CD8-positive, alpha-beta memory T cell (primary cell): ENCODE data around the gene ETV6. TPM values are rescaled to one million over a fixed set of nuclear protein-coding genes. Genes with fewer than 3 reads are reported as not detected.

Source experiments
- CTCF ChIA-PET: fragments of 350-600 bp; sonication (Branson Sonifier 250); formaldehyde crosslinking; loops from one replicate; lab custom pipeline; 2021; ENCODE audit warnings: antibody characterized with exemption; lab: Charles Lee
- POLR2A ChIA-PET: fragments of 350-600 bp; sonication (Branson Sonifier 250); formaldehyde crosslinking; loops from one replicate; lab custom pipeline; 2021; ENCODE audit warnings: antibody characterized with exemption; lab: Charles Lee
- DNase-seq, 5 donors: peaks; one replicate each; pipeline versions ENCODE4 v3.0.0 to v3.0.0-alpha.2; 2020 to 2022; ENCODE audit warnings: mixed read lengths in 1 of 5
- H3K27ac ChIP-seq: one replicate; pipeline ENCODE4 v1.7.0; 2013; ENCODE audit warnings: low read depth, mild to moderate bottlenecking, low read length, moderate library complexity
- H3K27me3 ChIP-seq: 2 replicates; pipeline ENCODE4 v1.7.0; 2013; ENCODE audit warnings: low read length, mild to moderate bottlenecking; ENCODE audit not compliant: insufficient read depth, poor library complexity, severe bottlenecking
- H3K36me3 ChIP-seq: 2 replicates; pipeline ENCODE4 v1.7.0; 2013; ENCODE audit warnings: mild to moderate bottlenecking, low read length, moderate library complexity; ENCODE audit not compliant: insufficient read depth
- H3K4me1 ChIP-seq: 2 replicates; pipeline ENCODE4 v1.7.0; 2013; ENCODE audit warnings: mild to moderate bottlenecking, low read length, moderate library complexity; ENCODE audit not compliant: insufficient read depth
- H3K4me3 ChIP-seq: 2 replicates; pipeline ENCODE4 v1.7.0; 2013; ENCODE audit warnings: mild to moderate bottlenecking, low read length
- H3K9me3 ChIP-seq: 2 replicates; pipeline ENCODE4 v1.7.0; 2013; ENCODE audit warnings: mild to moderate bottlenecking, low read length
- H3K27ac Mint-ChIP-seq, 8 donors: one replicate each; pipeline ENCODE4 v1.8.0; 2020 to 2021; ENCODE audit warnings: mixed read lengths in 8 of 8, mild to moderate bottlenecking in 6 of 8, inconsistent platforms in 3 of 8, moderate library complexity in 3 of 8
- H3K27me3 Mint-ChIP-seq, 2 donors: one replicate each; pipeline ENCODE4 v1.8.0; 2020 to 2021; ENCODE audit warnings: mixed read lengths in 2 of 2, mild to moderate bottlenecking in 1 of 2, moderate library complexity in 1 of 2
- H3K36me3 Mint-ChIP-seq, 3 donors: one replicate each; pipeline ENCODE4 v1.8.0; 2020 to 2021; ENCODE audit warnings: mixed read lengths in 3 of 3, inconsistent platforms in 1 of 3, mild to moderate bottlenecking in 1 of 3
- H3K4me1 Mint-ChIP-seq, 3 donors: one replicate each; pipeline ENCODE4 v1.8.0; 2020 to 2021; ENCODE audit warnings: mixed read lengths in 3 of 3, inconsistent platforms in 1 of 3, mild to moderate bottlenecking in 1 of 3
- H3K4me3 Mint-ChIP-seq, 7 donors: one replicate each; pipeline ENCODE4 v1.8.0; 2020 to 2021; ENCODE audit warnings: mixed read lengths in 7 of 7, mild to moderate bottlenecking in 6 of 7, moderate library complexity in 4 of 7, inconsistent platforms in 2 of 7
- H3K9me3 Mint-ChIP-seq, 5 donors: one replicate each; pipeline ENCODE4 v1.8.0; 2020 to 2022; ENCODE audit warnings: mixed read lengths in 5 of 5, mild to moderate bottlenecking in 3 of 5, moderate library complexity in 2 of 5, inconsistent platforms in 1 of 5
- polyA plus RNA-seq: library from polyadenylated mRNA; unstranded; fragments of 300-500 nt; fragmentation: Illumina TruSeq; gene quantifications from one replicate; pipeline ENCODE4 v1.2.3, GENCODE V29; 2021
- total RNA-seq, 2 experiments: library from RNA; stranded (reverse); gene quantifications; one replicate each; pipeline ENCODE4 v1.2.3, GENCODE V29; 2021

ETV6 gene
- total and polyA plus RNA-seq, 3 experiments from 2014 or later, result 6.0 to 51.5 (median 49.3) TPM

GRCh38 chr12:11662369-11662768 is 12.9 kb downstream of the ETV6 start:
- POLR2A ChIA-PET, result no interaction called here
- no peak for DNase-seq
- peaks cover 59 to 86% (median 77%) of the 10 kb centered on the region in 3 donors for H3K4me1 Mint-ChIP-seq
- Histone ChIP-seq H3K4me1 (peaks cover 14% of the 10 kb centered on the region), H3K36me3 (no peaks in the 10 kb centered on the region), H3K27me3 (no peaks in the 10 kb centered on the region), H3K27ac (no peak overlapping the region), H3K9me3 (no peaks in the 10 kb centered on the region), H3K4me3 (no peak overlapping the region)
- H3K4me3 Mint-ChIP-seq, result peak overlapping the region in 2 of 7 donors; percentile 17 to 34
- no peaks in the 10 kb centered on the region for H3K9me3 Mint-ChIP-seq
- CTCF ChIA-PET, result no interaction called here
- H3K27ac Mint-ChIP-seq, result peak overlapping the region in 3 of 8 donors; percentile 3 to 32 (median 12)
- H3K27me3 Mint-ChIP-seq, result peaks cover 0 to 2% of the 10 kb centered on the region in 2 donors
- H3K36me3 Mint-ChIP-seq, result peaks cover 0 to 15% (median 9%) of the 10 kb centered on the region in 3 donors

- Histone ChIP-seq H3K9me3 (no peaks in the 10 kb centered on the region), H3K36me3 (no peaks in the 10 kb centered on the region), H3K4me1 (peaks cover 14% of the 10 kb centered on the region), H3K27ac (no peak overlapping the region), H3K27me3 (no peaks in the 10 kb centered on the region), H3K4me3 (no peak overlapping the region)
- CTCF ChIA-PET, result interaction anchor here (1.4 kb wide), 1 partner anchor 81 kb away, joined by 3 read pairs; no protein-coding TSS in a partner anchor
- DNase-seq, result no peak
- H3K4me3 Mint-ChIP-seq, result no peak overlapping the region
- peaks cover 0 to 15% (median 9%) of the 10 kb centered on the region in 3 donors for H3K36me3 Mint-ChIP-seq
- H3K27me3 Mint-ChIP-seq, result peaks cover 0 to 2% of the 10 kb centered on the region in 2 donors
- POLR2A ChIA-PET, result no interaction called here
- H3K27ac Mint-ChIP-seq, result no peak overlapping the region
- no peaks in the 10 kb centered on the region for H3K9me3 Mint-ChIP-seq
- peaks cover 59 to 80% (median 73%) of the 10 kb centered on the region in 3 donors for H3K4me1 Mint-ChIP-seq
These were observed 13.7 kb downstream of the ETV6 start for GRCh38 chr12:11663130-11663529.

- no peaks in the 10 kb centered on the region for H3K27me3 ChIP-seq
- peaks cover 8% of the 10 kb centered on the region for H3K4me1 ChIP-seq
- H3K36me3 Mint-ChIP-seq, result peaks cover 0 to 15% (median 9%) of the 10 kb centered on the region in 3 donors
- H3K4me1 Mint-ChIP-seq, result peaks cover 58 to 81% (median 74%) of the 10 kb centered on the region in 3 donors
- peaks cover 0 to 2% of the 10 kb centered on the region in 2 donors for H3K27me3 Mint-ChIP-seq
- H3K9me3 ChIP-seq, result no peaks in the 10 kb centered on the region
- H3K4me3 ChIP-seq, result no peak overlapping the region
- no peak overlapping the region for H3K4me3 Mint-ChIP-seq
- CTCF ChIA-PET, result interaction anchor here (1.4 kb wide), 1 partner anchor 82 kb away, joined by 3 read pairs; no protein-coding TSS in a partner anchor
- no peak for DNase-seq
- no peaks in the 10 kb centered on the region for H3K9me3 Mint-ChIP-seq
- H3K36me3 ChIP-seq, result no peaks in the 10 kb centered on the region
- H3K27ac ChIP-seq, result no peak overlapping the region
- POLR2A ChIA-PET, result interaction anchor here (0.5 kb wide), 1 partner anchor 725 kb away, joined by 6 read pairs; no protein-coding TSS in a partner anchor
- H3K27ac Mint-ChIP-seq, result peak overlapping the region in 1 of 8 donors; percentile 37
These were observed 14.6 kb downstream of the ETV6 start for GRCh38 chr12:11664101-11664500.

- Mint-ChIP-seq H3K4me3 (no peak overlapping the region), H3K4me1 (peaks cover 55 to 88% (median 78%) of the 10 kb centered on the region in 3 donors), H3K27me3 (peaks cover 0 to 2% of the 10 kb centered on the region in 2 donors), H3K9me3 (no peaks in the 10 kb centered on the region), H3K36me3 (peaks cover 0 to 14% (median 8%) of the 10 kb centered on the region in 3 donors), H3K27ac (peak overlapping the region in 2 of 8 donors; percentile 39 to 62)
- no peaks in the 10 kb centered on the region for H3K36me3 ChIP-seq
- H3K27ac ChIP-seq, result no peak overlapping the region
- no peaks in the 10 kb centered on the region for H3K9me3 ChIP-seq
- ChIA-PET CTCF (interaction anchor here (1.0 to 1.7 kb wide), 3 partner anchors 10 to 35 kb away, joined by 3 read pairs; no protein-coding TSS in a partner anchor), POLR2A (no interaction called here)
- no peaks in the 10 kb centered on the region for H3K4me1 ChIP-seq
- no peak overlapping the region for H3K4me3 ChIP-seq
- H3K27me3 ChIP-seq, result no peaks in the 10 kb centered on the region
- no peak for DNase-seq
These were observed 16.9 kb downstream of the ETV6 start for GRCh38 chr12:11666131-11667050.

- Histone ChIP-seq H3K9me3 (no peaks in the 10 kb centered on the region), H3K4me3 (no peak overlapping the region), H3K27me3 (no peaks in the 10 kb centered on the region), H3K36me3 (no peaks in the 10 kb centered on the region), H3K27ac (no peak overlapping the region), H3K4me1 (no peaks in the 10 kb centered on the region)
- ChIA-PET POLR2A (no interaction called here), CTCF (no interaction called here)
- peaks cover 0 to 8% (median 1%) of the 10 kb centered on the region in 3 donors for H3K36me3 Mint-ChIP-seq
- peaks cover 51 to 87% (median 74%) of the 10 kb centered on the region in 3 donors for H3K4me1 Mint-ChIP-seq
- H3K4me3 Mint-ChIP-seq, result no peak overlapping the region
- H3K27ac Mint-ChIP-seq, result peak overlapping the region in 2 of 8 donors; percentile 38 to 62
- DNase-seq, result no peak
- no peaks in the 10 kb centered on the region for H3K9me3 Mint-ChIP-seq
- H3K27me3 Mint-ChIP-seq, result peaks cover 0 to 2% of the 10 kb centered on the region in 2 donors
These were observed 17.7 kb downstream of the ETV6 start for GRCh38 chr12:11667171-11667570.

GRCh38 chr12:11668611-11669010 is 19.1 kb downstream of the ETV6 start:
- Mint-ChIP-seq H3K9me3 (no peaks in the 10 kb centered on the region), H3K4me1 (peaks cover 51 to 89% (median 74%) of the 10 kb centered on the region in 3 donors), H3K4me3 (no peak overlapping the region), H3K36me3 (peaks cover 0 to 6% (median 0%) of the 10 kb centered on the region in 3 donors), H3K27ac (peak overlapping the region in 1 of 8 donors; percentile 7), H3K27me3 (peaks cover 0 to 2% of the 10 kb centered on the region in 2 donors)
- no peak overlapping the region for H3K27ac ChIP-seq
- no peaks in the 10 kb centered on the region for H3K9me3 ChIP-seq
- DNase-seq, result no peak
- H3K36me3 ChIP-seq, result no peaks in the 10 kb centered on the region
- ChIA-PET POLR2A (no interaction called here), CTCF (no interaction called here)
- no peak overlapping the region for H3K4me3 ChIP-seq
- H3K27me3 ChIP-seq, result no peaks in the 10 kb centered on the region
- H3K4me1 ChIP-seq, result no peaks in the 10 kb centered on the region

GRCh38 chr12:11669348-11669747 is 19.9 kb downstream of the ETV6 start:
- ChIA-PET POLR2A (no interaction called here), CTCF (no interaction called here)
- no peaks in the 10 kb centered on the region for H3K4me1 ChIP-seq
- no peaks in the 10 kb centered on the region for H3K36me3 ChIP-seq
- Mint-ChIP-seq H3K36me3 (peaks cover 0 to 5% (median 0%) of the 10 kb centered on the region in 3 donors), H3K9me3 (no peaks in the 10 kb centered on the region), H3K27ac (no peak overlapping the region), H3K4me3 (no peak overlapping the region), H3K4me1 (peaks cover 51 to 89% (median 76%) of the 10 kb centered on the region in 3 donors), H3K27me3 (peaks cover 0 to 2% of the 10 kb centered on the region in 2 donors)
- H3K4me3 ChIP-seq, result no peak overlapping the region
- no peak overlapping the region for H3K27ac ChIP-seq
- no peak for DNase-seq
- H3K27me3 ChIP-seq, result no peaks in the 10 kb centered on the region
- H3K9me3 ChIP-seq, result no peaks in the 10 kb centered on the region
